ENCODE data around the gene CACNA2D2.

- TF ChIP-seq USF2 (IDR thresholded peaks at IDR 0.05; ENCODE audit: low read length), result no peak
- TF ChIP-seq ATF2 (IDR thresholded peaks at IDR 0.05; ENCODE audit: low read length), result no peak
- no peak for TF ChIP-seq CTCF (IDR thresholded peaks at IDR 0.05; ENCODE audit: control extremely low read depth in 1 of 3, insufficient read depth in 1 of 3, low read depth in 1 of 3, low read length in 3 of 3)
- TF ChIP-seq SIX5 (IDR thresholded peaks at IDR 0.05; ENCODE audit: low read depth, low read length), result no peak
- no peak for TF ChIP-seq EP300 (IDR thresholded peaks at IDR 0.05; ENCODE audit: borderline replicate concordance in 1 of 2, low read depth in 2 of 2, low read length in 2 of 2)
- TF ChIP-seq SUZ12 (IDR thresholded peaks at IDR 0.05; ENCODE audit: low read length), result no peak
- no peak for TF ChIP-seq POLR2AphosphoS5 (IDR thresholded peaks at IDR 0.05; ENCODE audit: low read depth, low read length)
- no peak for TF ChIP-seq EGR1 (IDR thresholded peaks at IDR 0.05; ENCODE audit: borderline replicate concordance, low read depth, low read length)
- no peak for TF ChIP-seq EZH2 (IDR thresholded peaks at IDR 0.05; ENCODE audit: low read depth, low read length, severe bottlenecking)
- no peak for TF ChIP-seq CREB1 (IDR thresholded peaks at IDR 0.05)
- TF ChIP-seq JUND (IDR thresholded peaks at IDR 0.05; ENCODE audit: low read length), result no peak
Observed at GRCh38 chr3:50428007-50428633, 75.3 kb downstream of the CACNA2D2 start.

Measured in H1 (cell line).